Hepatocyte (in vitro differentiated cells): ENCODE measurements around the gene MPND. TPM values are rescaled to one million over a fixed set of nuclear protein-coding genes. Genes with fewer than 3 reads are reported as not detected.

Experiments used
- DNase-seq: peaks from one replicate; pipeline ENCODE4 v3.0.0-alpha.2; 2016; ENCODE audit warnings: low spot score
- H2AFZ ChIP-seq: fragments of 200-600 bp; sonication (generic); 2 replicates; pipeline ENCODE4 v1.6.0; 2016; ENCODE audit warnings: antibody characterized with exemption, mild to moderate bottlenecking
- H3K27ac ChIP-seq: fragments of 200-600 bp; sonication (generic); 2 replicates; pipeline ENCODE4 v1.5.1; 2016; ENCODE audit warnings: mild to moderate bottlenecking
- H3K27me3 ChIP-seq: fragments of 200-600 bp; sonication (generic); 2 replicates; pipeline ENCODE4 v1.6.1; 2016
- H3K36me3 ChIP-seq: fragments of 200-600 bp; sonication (generic); replicated peaks from 2 replicates; pipeline ENCODE4 v1.5.1; 2016; ENCODE audit warnings: low read depth; ENCODE audit not compliant: insufficient read depth
- H3K4me1 ChIP-seq: fragments of 200-600 bp; sonication (generic); 2 replicates; pipeline ENCODE4 v1.5.1; 2016; ENCODE audit warnings: mild to moderate bottlenecking, moderate library complexity; ENCODE audit not compliant: insufficient read depth
- H3K4me2 ChIP-seq: fragments of 200-600 bp; sonication (generic); 2 replicates; pipeline ENCODE4 v1.6.0; 2016
- H3K4me3 ChIP-seq: fragments of 200-600 bp; sonication (generic); 2 replicates; pipeline ENCODE4 v1.5.1; 2016; ENCODE audit warnings: mild to moderate bottlenecking
- H3K79me2 ChIP-seq: fragments of 200-600 bp; sonication (generic); 2 replicates; pipeline ENCODE4 v1.6.0; 2017; ENCODE audit warnings: mild to moderate bottlenecking
- H3K9me2 ChIP-seq: fragments of 200-600 bp; sonication (generic); replicated peaks from 2 replicates; pipeline ENCODE4 v1.6.0; 2017; ENCODE audit warnings: mild to moderate bottlenecking; ENCODE audit not compliant: insufficient read depth
- H3K9me3 ChIP-seq: fragments of 200-600 bp; sonication (generic); 2 replicates; pipeline ENCODE4 v1.5.1; 2016; ENCODE audit warnings: low read depth, mild to moderate bottlenecking
- H4K20me1 ChIP-seq: fragments of 200-600 bp; sonication (generic); 2 replicates; pipeline ENCODE4 v1.6.0; 2016; ENCODE audit warnings: mild to moderate bottlenecking; ENCODE audit not compliant: insufficient read depth, poor library complexity, severe bottlenecking
- EZH2 ChIP-seq: fragments of 200-600 bp; sonication (generic); IDR thresholded peaks from 2 replicates; pipeline ENCODE4 v1.6.1; 2016; ENCODE audit warnings: antibody characterized with exemption, mild to moderate bottlenecking, borderline replicate concordance
- EZH2phosphoT487 ChIP-seq: fragments of 200-600 bp; sonication (generic); IDR thresholded peaks from one replicate; pipeline ENCODE4 v1.6.1; 2018; ENCODE audit warnings: antibody characterized with exemption, mild to moderate bottlenecking, low read depth, moderate library complexity; ENCODE audit not compliant: unreplicated experiment, severe bottlenecking
- WGBS: methylation state at CpG from one replicate; pipeline ENCODE4 v1.1.6; 2016; ENCODE audit warnings: low lambda C conversion rate; ENCODE audit errors: missing lambda C conversion rate; 5-methylcytosine and 5-hydroxymethylcytosine counted together
- polyA plus RNA-seq: library from polyadenylated mRNA; unstranded; fragments of >200 nt; fragmentation: Nextera tagmentation; extraction: Ambion mirVana; gene quantifications from 2 replicates; pipeline ENCODE4 v1.2.1, GENCODE V29; 2016
- total RNA-seq: library from RNA; depleted of rRNA; stranded (reverse); fragments of >200 nt; gene quantifications from 2 replicates; pipeline ENCODE4 v1.2.3, GENCODE V29; 2014
- TF ChIP-seq, protein P1 (sequence below): fragments of 200-600 bp; sonication (generic); IDR thresholded peaks from 2 replicates; pipeline ENCODE4 v1.5.1; 2016; ENCODE audit warnings: antibody characterized with exemption, mild to moderate bottlenecking; ENCODE audit not compliant: poor library complexity

Gene MPND
- total and polyA plus RNA-seq, 2 experiments from 2014 or later, result 16.6 to 21.9 TPM

DNA sequence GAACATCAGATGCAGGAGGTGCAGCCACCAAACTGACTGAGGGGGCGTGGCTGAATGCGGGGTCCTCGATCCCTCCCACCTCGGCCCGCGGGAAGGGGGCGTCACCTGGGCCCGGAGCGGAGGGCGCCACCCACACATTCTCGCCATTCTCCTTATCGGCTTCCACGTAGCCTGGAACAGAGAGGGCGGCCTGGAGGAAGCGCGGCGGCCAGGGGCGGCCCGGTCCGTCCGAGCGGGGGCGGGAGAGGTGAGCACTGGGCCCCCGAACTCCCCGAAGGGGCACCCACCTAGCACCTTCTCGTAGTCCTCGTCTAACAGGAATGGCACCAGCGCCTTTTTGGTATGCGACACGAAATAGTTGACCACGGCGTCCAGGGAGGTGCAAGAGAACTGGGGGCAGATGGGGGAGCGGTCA lies 16.5 kb upstream of the MPND start:
- H3K27me3 ChIP-seq, result no peaks in the 10 kb centered on the region
- H3K4me2 ChIP-seq, result peak overlapping the region; percentile 88
- H3K27ac ChIP-seq, result no peak overlapping the region
- TF ChIP-seq, protein P1, sequence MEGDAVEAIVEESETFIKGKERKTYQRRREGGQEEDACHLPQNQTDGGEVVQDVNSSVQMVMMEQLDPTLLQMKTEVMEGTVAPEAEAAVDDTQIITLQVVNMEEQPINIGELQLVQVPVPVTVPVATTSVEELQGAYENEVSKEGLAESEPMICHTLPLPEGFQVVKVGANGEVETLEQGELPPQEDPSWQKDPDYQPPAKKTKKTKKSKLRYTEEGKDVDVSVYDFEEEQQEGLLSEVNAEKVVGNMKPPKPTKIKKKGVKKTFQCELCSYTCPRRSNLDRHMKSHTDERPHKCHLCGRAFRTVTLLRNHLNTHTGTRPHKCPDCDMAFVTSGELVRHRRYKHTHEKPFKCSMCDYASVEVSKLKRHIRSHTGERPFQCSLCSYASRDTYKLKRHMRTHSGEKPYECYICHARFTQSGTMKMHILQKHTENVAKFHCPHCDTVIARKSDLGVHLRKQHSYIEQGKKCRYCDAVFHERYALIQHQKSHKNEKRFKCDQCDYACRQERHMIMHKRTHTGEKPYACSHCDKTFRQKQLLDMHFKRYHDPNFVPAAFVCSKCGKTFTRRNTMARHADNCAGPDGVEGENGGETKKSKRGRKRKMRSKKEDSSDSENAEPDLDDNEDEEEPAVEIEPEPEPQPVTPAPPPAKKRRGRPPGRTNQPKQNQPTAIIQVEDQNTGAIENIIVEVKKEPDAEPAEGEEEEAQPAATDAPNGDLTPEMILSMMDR, result no peak
- TF ChIP-seq EZH2phosphoT487 (no peak), EZH2 (no peak)
- no peaks in the 10 kb centered on the region for H3K36me3 ChIP-seq
- 19% methylated on average over 24 of the region's 33 CpGs for WGBS
- H3K4me1 ChIP-seq, result peaks cover 12% of the 10 kb centered on the region
- DNase-seq, result no peak
- no peaks in the 10 kb centered on the region for H3K79me2 ChIP-seq
- no peak overlapping the region for H3K4me3 ChIP-seq
- no peaks in the 10 kb centered on the region for H3K9me3 ChIP-seq
- no peak overlapping the region for H2AFZ ChIP-seq
- H4K20me1 ChIP-seq, result no peaks in the 10 kb centered on the region
- no peaks in the 10 kb centered on the region for H3K9me2 ChIP-seq

DNA sequence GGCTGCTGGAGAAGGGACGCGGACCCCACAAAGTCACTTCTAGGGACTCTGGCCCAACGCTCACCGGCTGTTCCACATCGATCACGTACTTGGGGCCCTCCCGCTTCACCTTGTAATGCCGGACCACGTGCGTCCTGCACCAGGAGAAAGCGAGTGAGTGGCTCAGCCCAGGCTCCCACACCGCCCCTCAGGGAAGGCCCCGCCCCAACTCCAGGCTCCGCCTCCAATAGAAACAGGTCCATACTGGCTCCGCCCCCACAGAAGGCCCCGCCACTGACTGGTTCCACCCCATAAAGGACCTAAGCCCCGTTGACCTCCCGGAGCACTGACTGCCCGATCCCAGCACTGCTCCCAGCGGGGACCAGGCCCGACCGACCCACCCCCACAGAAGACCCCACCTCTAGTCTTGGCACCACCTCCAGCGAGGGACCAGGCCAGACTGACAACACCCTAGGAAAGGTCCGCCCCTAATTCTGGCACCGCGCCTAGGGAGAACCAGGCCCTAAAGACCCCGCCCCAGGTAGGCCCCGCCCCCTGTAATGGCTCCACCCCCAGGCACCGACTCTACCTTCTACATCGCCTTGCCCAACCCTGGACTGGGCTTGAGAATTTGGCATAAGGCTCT lies 16.0 kb upstream of the MPND start:
- Histone ChIP-seq H3K9me3 (no peaks in the 10 kb centered on the region), H2AFZ (peak overlapping the region; percentile 55), H3K4me1 (peaks cover 12% of the 10 kb centered on the region), H3K27me3 (no peaks in the 10 kb centered on the region), H3K4me2 (peak overlapping the region; percentile 88), H3K9me2 (no peaks in the 10 kb centered on the region), H4K20me1 (no peaks in the 10 kb centered on the region), H3K27ac (no peak overlapping the region), H3K36me3 (no peaks in the 10 kb centered on the region), H3K79me2 (no peaks in the 10 kb centered on the region), H3K4me3 (no peak overlapping the region)
- peak; percentile 81 for DNase-seq
- WGBS, result 36% methylated on average over 17 of the region's 30 CpGs
- no peak for TF ChIP-seq EZH2
- TF ChIP-seq EZH2phosphoT487, result no peak
- TF ChIP-seq, protein P1, result no peak

DNA sequence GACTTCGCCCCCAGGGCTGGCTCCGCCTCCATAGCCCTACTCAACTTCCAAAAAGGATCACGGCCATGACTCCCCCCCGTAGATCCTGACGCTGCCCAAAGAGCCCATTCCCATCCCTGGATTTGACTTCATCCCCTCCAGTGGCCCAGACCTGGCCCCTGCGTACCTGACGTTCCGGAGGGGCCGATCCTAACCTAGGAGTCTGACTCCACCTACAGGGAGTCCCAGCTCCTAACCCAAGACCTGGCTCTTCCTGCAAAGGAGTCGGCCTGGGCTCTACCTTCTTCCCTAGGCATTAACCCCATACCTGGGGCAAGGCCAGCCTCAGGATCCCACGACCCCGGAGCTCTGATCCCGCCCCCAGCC lies 15.5 kb upstream of the MPND start:
- Histone ChIP-seq H3K36me3 (no peaks in the 10 kb centered on the region), H3K9me2 (no peaks in the 10 kb centered on the region), H3K79me2 (no peaks in the 10 kb centered on the region), H3K4me2 (peak overlapping the region; percentile 88), H3K27ac (peak overlapping the region; percentile 37), H3K9me3 (no peaks in the 10 kb centered on the region), H3K4me3 (peak overlapping the region; percentile 28), H3K4me1 (peaks cover 12% of the 10 kb centered on the region), H2AFZ (peak overlapping the region; percentile 55), H3K27me3 (no peaks in the 10 kb centered on the region), H4K20me1 (no peaks in the 10 kb centered on the region)
- WGBS, result 21% methylated on average over 13 of the region's 13 CpGs
- no peak for DNase-seq
- TF ChIP-seq EZH2 (no peak), EZH2phosphoT487 (no peak)
- TF ChIP-seq, protein P1, result no peak
